NB4 (cell line): ENCODE results near the gene EFNA3.

Experiments
- DNase-seq: peaks from one replicate; pipeline ENCODE4 v3.0.0; 2010; ENCODE audit warnings: low read depth
- H3K4me3 ChIP-seq: one replicate; pipeline ENCODE4 v1.5.1; 2011; ENCODE audit warnings: mild to moderate bottlenecking, low read depth, low read length, moderate library complexity
- CTCF ChIP-seq: IDR thresholded peaks from one replicate; pipeline ENCODE4 v1.5.1; 2012; ENCODE audit warnings: low read depth, low read length
- MAX ChIP-seq: IDR thresholded peaks from 2 replicates; pipeline ENCODE4 v1.6.1; 2011; ENCODE audit warnings: low read depth, low read length
- MYC ChIP-seq: IDR thresholded peaks from 2 replicates; pipeline ENCODE4 v1.6.1; 2011; ENCODE audit warnings: low read depth, low read length
- POLR2A ChIP-seq: IDR thresholded peaks from 2 replicates; pipeline ENCODE4 v1.6.1; 2011; ENCODE audit warnings: mild to moderate bottlenecking; ENCODE audit not compliant: insufficient read length; ENCODE audit errors: extremely low read depth

EFNA3 gene

GRCh38 chr1:155070158-155070621 lies 8.4 kb upstream of the EFNA3 start:
- no peak for DNase-seq
- no peak overlapping the region for H3K4me3 ChIP-seq
- TF ChIP-seq POLR2A = no peak

- TF ChIP-seq MAX (no peak), POLR2A (no peak), MYC (no peak), CTCF (no peak)
- no peak overlapping the region for H3K4me3 ChIP-seq
Observed at GRCh38 chr1:155070721-155071569, 7.7 kb upstream of the EFNA3 start.

GRCh38 chr1:155071701-155072100 lies 6.9 kb upstream of the EFNA3 start:
- DNase-seq = no peak
- TF ChIP-seq CTCF = no peak
- TF ChIP-seq MAX = no peak
- TF ChIP-seq POLR2A = no peak
- no peak for TF ChIP-seq MYC
- no peak overlapping the region for H3K4me3 ChIP-seq

More at GRCh38 chr1:155070721-155071569, 7.7 kb upstream of the EFNA3 start:
- DNase-seq = peak; percentile 71

DNA sequence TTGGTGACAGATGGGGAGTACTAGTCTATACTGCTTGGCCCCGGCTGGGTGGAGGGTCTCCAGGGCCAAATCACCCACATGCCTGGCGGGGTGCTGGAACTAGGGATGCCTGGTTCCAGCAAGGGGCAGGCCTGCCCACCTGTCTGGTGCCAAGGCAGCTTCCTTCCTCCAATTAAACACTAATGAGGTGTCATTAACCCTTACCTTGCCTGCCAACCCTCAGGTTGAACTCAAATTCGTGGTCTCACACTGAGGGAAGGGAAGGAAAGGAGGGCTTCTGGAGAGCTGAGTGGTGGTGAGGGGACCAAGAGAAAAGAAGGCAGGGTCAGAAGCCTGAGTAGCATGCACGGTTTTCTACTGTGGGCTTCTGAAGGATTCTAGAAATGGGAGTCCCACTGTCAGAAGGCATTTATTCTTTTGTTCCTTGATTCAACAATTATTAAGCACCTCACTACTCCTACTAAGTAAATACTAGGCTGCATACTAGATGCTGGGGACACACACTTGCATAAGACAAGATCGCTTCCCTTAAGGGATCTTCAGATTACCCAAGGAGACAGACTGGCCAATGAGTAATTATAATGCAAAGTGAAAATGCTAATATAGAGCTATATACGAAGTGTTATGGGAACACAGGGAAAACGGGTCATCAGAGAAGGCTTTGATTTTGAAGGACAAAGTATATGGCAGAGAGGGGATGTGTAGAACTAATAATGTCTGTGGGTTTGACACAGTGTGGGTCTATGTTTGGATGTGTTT lies 5.9 kb upstream of the EFNA3 start:
- no peak overlapping the region for H3K4me3 ChIP-seq
- TF ChIP-seq CTCF (no peak), MYC (no peak), MAX (no peak), POLR2A (no peak)
- DNase-seq = no peak

- H3K4me3 ChIP-seq = no peak overlapping the region
- no peak for DNase-seq
- TF ChIP-seq MAX (no peak), MYC (no peak), POLR2A (no peak), CTCF (no peak)
Observed at GRCh38 chr1:155073377-155074242, 5.0 kb upstream of the EFNA3 start.
